ENCODE measurements around the gene OTOA. TPM values are rescaled to one million over a fixed set of nuclear protein-coding genes. Genes with fewer than 3 reads are reported as not detected.

The OTOA gene
- total and polyA plus RNA-seq, 2 of the 8 experiments (the other 6 are each of a cell fraction or from before 2014, with no cell fraction given), result 0.06 to 0.32 TPM

GRCh38 chr16:21703156-21703555, 39.4 kb downstream of the OTOA start (continued):
- no peak for TF ChIP-seq YY1 (IDR thresholded peaks at IDR 0.05; ENCODE audit: low read depth, low read length)
- TF ChIP-seq KDM1A (IDR thresholded peaks at IDR 0.05; ENCODE audit: borderline replicate concordance, low read length), result no peak
- TF ChIP-seq ATF3 (IDR thresholded peaks at IDR 0.05; ENCODE audit: insufficient read depth, low read depth, low read length), result no peak
- no peak for TF ChIP-seq SIX5 (IDR thresholded peaks at IDR 0.05; ENCODE audit: low read depth, low read length)
- no peak for TF ChIP-seq USF2 (IDR thresholded peaks at IDR 0.05; ENCODE audit: low read length)

All from H1 (cell line).